T-helper 1 cell treated with Interleukin-12 subunit alpha and Interleukin-12 subunit beta and Interleukin-4 antibody, amounts not matched to agents 30 μg/mL and 1 μg/mL, for 36 hours (primary cell): ENCODE measurements around the gene DLG2.
"Not testable (repeated sequence)": the region's sequence is repeated elsewhere in the genome, so short reads cannot be mapped to it uniquely, and the experiment has no call there.

Experiments used
- H3K27ac Mint-ChIP-seq: one replicate; pipeline ENCODE4 v1.8.0; 2021; ENCODE audit warnings: mild to moderate bottlenecking, mixed read lengths
- H3K27me3 Mint-ChIP-seq: one replicate; pipeline ENCODE4 v1.8.0; 2021; ENCODE audit warnings: low read depth, mixed read lengths
- H3K36me3 Mint-ChIP-seq: one replicate; pipeline ENCODE4 v1.8.0; 2021; ENCODE audit warnings: low read depth, mixed read lengths
- H3K4me1 Mint-ChIP-seq: one replicate; pipeline ENCODE4 v1.8.0; 2021; ENCODE audit warnings: low read depth, mixed read lengths
- H3K4me3 Mint-ChIP-seq: one replicate; pipeline ENCODE4 v1.8.0; 2021; ENCODE audit warnings: mild to moderate bottlenecking, moderate library complexity, mixed read lengths
- H3K9me3 Mint-ChIP-seq: one replicate; pipeline ENCODE4 v1.8.0; 2021; ENCODE audit warnings: mixed read lengths

DLG2 gene

GRCh38 chr11:83473743-83474142 is 2153.4 kb downstream of the DLG2 start:
- H3K27me3 Mint-ChIP-seq, result peaks cover 5% of the 10 kb centered on the region
- H3K27ac Mint-ChIP-seq, result no peak overlapping the region
- no peaks in the 10 kb centered on the region for H3K9me3 Mint-ChIP-seq
- H3K4me1 Mint-ChIP-seq, result peaks cover 1% of the 10 kb centered on the region
- no peak overlapping the region for H3K4me3 Mint-ChIP-seq
- no peaks in the 10 kb centered on the region for H3K36me3 Mint-ChIP-seq

- Mint-ChIP-seq H3K36me3 (no peaks in the 10 kb centered on the region), H3K9me3 (no peaks in the 10 kb centered on the region), H3K27ac (no peak overlapping the region), H3K4me3 (no peak overlapping the region), H3K27me3 (peaks cover 5% of the 10 kb centered on the region), H3K4me1 (peaks cover 1% of the 10 kb centered on the region)
These were observed 2154.3 kb downstream of the DLG2 start for GRCh38 chr11:83472806-83473205.

GRCh38 chr11:83471831-83472727 is 2155.1 kb downstream of the DLG2 start:
- Mint-ChIP-seq H3K27ac (no peak overlapping the region), H3K4me3 (no peak overlapping the region), H3K27me3 (peaks cover 5% of the 10 kb centered on the region), H3K36me3 (no peaks in the 10 kb centered on the region), H3K4me1 (peaks cover 1% of the 10 kb centered on the region), H3K9me3 (no peaks in the 10 kb centered on the region)

- Mint-ChIP-seq H3K27me3 (peaks cover 8% of the 10 kb centered on the region), H3K36me3 (no peaks in the 10 kb centered on the region), H3K4me3 (no peak overlapping the region), H3K4me1 (peaks cover 1% of the 10 kb centered on the region), H3K9me3 (no peaks in the 10 kb centered on the region), H3K27ac (no peak overlapping the region)
These were observed 2159.3 kb downstream of the DLG2 start for GRCh38 chr11:83467837-83468236.

- H3K4me3 Mint-ChIP-seq, result no peak overlapping the region
- peaks cover 3% of the 10 kb centered on the region for H3K27me3 Mint-ChIP-seq
- no peaks in the 10 kb centered on the region for H3K36me3 Mint-ChIP-seq
- no peaks in the 10 kb centered on the region for H3K9me3 Mint-ChIP-seq
- H3K27ac Mint-ChIP-seq, result no peak overlapping the region
- no peaks in the 10 kb centered on the region for H3K4me1 Mint-ChIP-seq
These were observed 2162.8 kb downstream of the DLG2 start for GRCh38 chr11:83464160-83464944.

- Mint-ChIP-seq H3K4me1 (no peaks in the 10 kb centered on the region), H3K27me3 (peaks cover 3% of the 10 kb centered on the region), H3K9me3 (no peaks in the 10 kb centered on the region), H3K36me3 (no peaks in the 10 kb centered on the region), H3K27ac (no peak overlapping the region), H3K4me3 (no peak overlapping the region)
These were observed 2167.3 kb downstream of the DLG2 start for GRCh38 chr11:83459798-83460197.

GRCh38 chr11:83456566-83456965 is 2170.6 kb downstream of the DLG2 start:
- H3K27ac Mint-ChIP-seq, result no peak overlapping the region
- H3K27me3 Mint-ChIP-seq, result peaks cover 3% of the 10 kb centered on the region
- no peaks in the 10 kb centered on the region for H3K9me3 Mint-ChIP-seq
- H3K4me3 Mint-ChIP-seq, result no peak overlapping the region
- no peaks in the 10 kb centered on the region for H3K4me1 Mint-ChIP-seq
- no peaks in the 10 kb centered on the region for H3K36me3 Mint-ChIP-seq

- no peaks in the 10 kb centered on the region for H3K9me3 Mint-ChIP-seq
- H3K4me3 Mint-ChIP-seq, result no peak overlapping the region
- H3K27ac Mint-ChIP-seq, result no peak overlapping the region
- peaks cover 3% of the 10 kb centered on the region for H3K27me3 Mint-ChIP-seq
- H3K36me3 Mint-ChIP-seq, result no peaks in the 10 kb centered on the region
- no peaks in the 10 kb centered on the region for H3K4me1 Mint-ChIP-seq
These were observed 2171.1 kb downstream of the DLG2 start for GRCh38 chr11:83456075-83456474.

GRCh38 chr11:83455356-83455755 is 2171.8 kb downstream of the DLG2 start:
- no peaks in the 10 kb centered on the region for H3K4me1 Mint-ChIP-seq
- H3K27me3 Mint-ChIP-seq, result peaks cover 3% of the 10 kb centered on the region
- H3K36me3 Mint-ChIP-seq, result no peaks in the 10 kb centered on the region
- no peak overlapping the region for H3K27ac Mint-ChIP-seq
- H3K4me3 Mint-ChIP-seq, result no peak overlapping the region
- H3K9me3 Mint-ChIP-seq, result no peaks in the 10 kb centered on the region

GRCh38 chr11:83454674-83455073 is 2172.5 kb downstream of the DLG2 start:
- Mint-ChIP-seq H3K36me3 (no peaks in the 10 kb centered on the region), H3K4me3 (no peak overlapping the region), H3K9me3 (no peaks in the 10 kb centered on the region), H3K27ac (no peak overlapping the region), H3K27me3 (peaks cover 3% of the 10 kb centered on the region), H3K4me1 (no peaks in the 10 kb centered on the region)

GRCh38 chr11:83449338-83449913 is 2177.7 kb downstream of the DLG2 start:
- Mint-ChIP-seq H3K4me3 (no peak overlapping the region), H3K36me3 (no peaks in the 10 kb centered on the region), H3K27ac (no peak overlapping the region)

GRCh38 chr11:83448686-83449085 is 2178.5 kb downstream of the DLG2 start:
- H3K36me3 Mint-ChIP-seq, result no peaks in the 10 kb centered on the region
- H3K4me1 Mint-ChIP-seq, result no peaks in the 10 kb centered on the region
- H3K4me3 Mint-ChIP-seq, result no peak overlapping the region
- H3K27me3 Mint-ChIP-seq, result peaks cover 3% of the 10 kb centered on the region
- H3K9me3 Mint-ChIP-seq, result no peaks in the 10 kb centered on the region
- H3K27ac Mint-ChIP-seq, result no peak overlapping the region

More at GRCh38 chr11:83449338-83449913, 2177.7 kb downstream of the DLG2 start:
- peaks cover 3% of the 10 kb centered on the region for H3K27me3 Mint-ChIP-seq
- no peaks in the 10 kb centered on the region for H3K9me3 Mint-ChIP-seq
- H3K4me1 Mint-ChIP-seq, result no peaks in the 10 kb centered on the region

GRCh38 chr11:83443880-83444279 is 2183.3 kb downstream of the DLG2 start:
- not testable (repeated sequence) for H3K27me3 Mint-ChIP-seq, H3K36me3 Mint-ChIP-seq, H3K4me1 Mint-ChIP-seq, H3K9me3 Mint-ChIP-seq, H3K4me3 Mint-ChIP-seq, H3K27ac Mint-ChIP-seq

- H3K4me3 Mint-ChIP-seq, result no peak overlapping the region
- H3K9me3 Mint-ChIP-seq, result no peaks in the 10 kb centered on the region
- H3K36me3 Mint-ChIP-seq, result no peaks in the 10 kb centered on the region
- H3K27ac Mint-ChIP-seq, result no peak overlapping the region
- H3K27me3 Mint-ChIP-seq, result no peaks in the 10 kb centered on the region
- H3K4me1 Mint-ChIP-seq, result no peaks in the 10 kb centered on the region
These were observed 2185.5 kb downstream of the DLG2 start for GRCh38 chr11:83441601-83442000.

- no peak overlapping the region for H3K27ac Mint-ChIP-seq
- no peaks in the 10 kb centered on the region for H3K36me3 Mint-ChIP-seq
- H3K27me3 Mint-ChIP-seq, result no peaks in the 10 kb centered on the region
- H3K9me3 Mint-ChIP-seq, result no peaks in the 10 kb centered on the region
- no peaks in the 10 kb centered on the region for H3K4me1 Mint-ChIP-seq
- H3K4me3 Mint-ChIP-seq, result no peak overlapping the region
These were observed 2186.0 kb downstream of the DLG2 start for GRCh38 chr11:83441171-83441570.
